Measurements from ENCODE around the gene LPIN1.
A peak's percentile ranks its signal among the peaks of the same experiment; 100 is the strongest.
"Not testable (repeated sequence)": the region's sequence is repeated elsewhere in the genome, so short reads cannot be mapped to it uniquely, and the experiment has no call there.

LPIN1 gene

GRCh38 chr2:11811036-11811654 lies 64.7 kb downstream of the LPIN1 start:
- no peak for DNase-seq (ENCODE audit: low read depth)

- no peak for DNase-seq (ENCODE audit: low read depth)
These were observed 66.2 kb downstream of the LPIN1 start for GRCh38 chr2:11812466-11813248.

- DNase-seq (ENCODE audit: low read depth) = not testable (repeated sequence)
These were observed 66.9 kb downstream of the LPIN1 start for GRCh38 chr2:11813345-11813744.

GRCh38 chr2:11813951-11814350 lies 67.5 kb downstream of the LPIN1 start:
- no peak for DNase-seq (ENCODE audit: low read depth)

- DNase-seq (ENCODE audit: low read depth) = no peak
These were observed 68.6 kb downstream of the LPIN1 start for GRCh38 chr2:11814979-11815510.

- not testable (repeated sequence) for DNase-seq (ENCODE audit: low read depth)
These were observed 70.5 kb downstream of the LPIN1 start for GRCh38 chr2:11816935-11817334.

- DNase-seq (ENCODE audit: low read depth) = no peak
These were observed 72.8 kb downstream of the LPIN1 start for GRCh38 chr2:11819235-11819729.

GRCh38 chr2:11820650-11821049 lies 74.2 kb downstream of the LPIN1 start:
- no peak for DNase-seq (ENCODE audit: low read depth)

GRCh38 chr2:11821705-11822104 lies 75.3 kb downstream of the LPIN1 start:
- no peak for DNase-seq (ENCODE audit: low read depth)

- not testable (repeated sequence) for DNase-seq (ENCODE audit: low read depth)
These were observed 75.9 kb downstream of the LPIN1 start for GRCh38 chr2:11822359-11822745.

- no peak for DNase-seq (ENCODE audit: low read depth)
These were observed 76.5 kb downstream of the LPIN1 start for GRCh38 chr2:11822746-11823451.

GRCh38 chr2:11824901-11825828 lies 78.7 kb downstream of the LPIN1 start:
- no peak for DNase-seq (ENCODE audit: low read depth)

- DNase-seq (ENCODE audit: low read depth) = no peak
These were observed 81.1 kb downstream of the LPIN1 start for GRCh38 chr2:11827547-11827946.

- no peak for DNase-seq (ENCODE audit: low read depth)
These were observed 82.5 kb downstream of the LPIN1 start for GRCh38 chr2:11828933-11829323.

- peak; percentile 17 for DNase-seq (ENCODE audit: low read depth)
These were observed 83.0 kb downstream of the LPIN1 start for GRCh38 chr2:11829324-11829946.

- no peak for DNase-seq (ENCODE audit: low read depth)
These were observed 83.7 kb downstream of the LPIN1 start for GRCh38 chr2:11829947-11830707.

- no peak for DNase-seq (ENCODE audit: low read depth)
These were observed 84.4 kb downstream of the LPIN1 start for GRCh38 chr2:11830708-11831301.

GRCh38 chr2:11831415-11831814 lies 85.0 kb downstream of the LPIN1 start:
- no peak for DNase-seq (ENCODE audit: low read depth)

- no peak for DNase-seq (ENCODE audit: low read depth)
These were observed 86.1 kb downstream of the LPIN1 start for GRCh38 chr2:11832531-11832930.

- no peak for DNase-seq (ENCODE audit: low read depth)
These were observed 87.2 kb downstream of the LPIN1 start for GRCh38 chr2:11833601-11834000.

Data from stimulated activated CD8-positive, alpha-beta memory T cell treated with anti-CD3 and anti-CD28 coated beads, Interleukin-7, amount 100 ng/mL, for 24 hours (primary cell).